Fibroblast of lung (primary cell): ENCODE results near the gene CENPF. TPM values are rescaled to one million over a fixed set of nuclear protein-coding genes. Genes with fewer than 3 reads are reported as not detected.

Source experiments
- DNase-seq, 2 donors: peaks; one replicate each; pipeline versions ENCODE4 v3.0.0 to v3.0.0-alpha.2; 2010; ENCODE audit warnings: low read depth in 2 of 2
- H2AFZ ChIP-seq: 2 replicates; pipeline ENCODE4 v1.5.1; 2012; ENCODE audit warnings: low read length, control low read depth, inconsistent platforms
- H3K27ac ChIP-seq: 2 replicates; pipeline ENCODE4 v1.5.1; 2011; ENCODE audit warnings: low read length, control low read depth; ENCODE audit not compliant: insufficient read depth
- H3K27me3 ChIP-seq: 2 replicates; pipeline ENCODE4 v1.5.1; 2011; ENCODE audit warnings: mild to moderate bottlenecking, low read length; ENCODE audit not compliant: control insufficient read depth, insufficient read depth
- H3K36me3 ChIP-seq: 2 replicates; pipeline ENCODE4 v1.5.1; 2011; ENCODE audit warnings: low read length; ENCODE audit not compliant: control insufficient read depth, insufficient read depth
- H3K4me1 ChIP-seq: 2 replicates; pipeline ENCODE4 v1.5.1; 2011; ENCODE audit warnings: low read length; ENCODE audit not compliant: control insufficient read depth, insufficient read depth; ENCODE audit errors: extremely low read depth
- H3K4me2 ChIP-seq: 2 replicates; pipeline ENCODE4 v1.5.1; 2011; ENCODE audit warnings: low read length, control low read depth; ENCODE audit not compliant: insufficient read depth; ENCODE audit errors: extremely low read depth
- H3K4me3 ChIP-seq, 4 experiments: fragments of 200-600 bp in 1 of 4; sonication (generic) in 1 of 4; replicated peaks in 1 of 4; 2 replicates each; pipeline ENCODE4 v1.5.1; 2011 to 2016; ENCODE audit warnings: low read length in 4 of 4, low read depth in 3 of 4, mild to moderate bottlenecking in 3 of 4, control low read depth in 2 of 4, inconsistent platforms in 1 of 4, mixed read lengths in 1 of 4; ENCODE audit not compliant: insufficient read depth in 1 of 4; ENCODE audit errors: control extremely low read depth in 1 of 4
- H3K79me2 ChIP-seq: 2 replicates; pipeline ENCODE4 v1.5.1; 2012; ENCODE audit warnings: mild to moderate bottlenecking, low read length, inconsistent platforms; ENCODE audit not compliant: control insufficient read depth, insufficient read depth
- H3K9ac ChIP-seq: 2 replicates; pipeline ENCODE4 v1.5.1; 2011; ENCODE audit warnings: mild to moderate bottlenecking, low read length, control low read depth; ENCODE audit not compliant: insufficient read depth
- H3K9me3 ChIP-seq: 2 replicates; pipeline ENCODE4 v1.5.1; 2012; ENCODE audit warnings: low read depth, low read length; ENCODE audit not compliant: control insufficient read depth, insufficient read depth
- H4K20me1 ChIP-seq: 2 replicates; pipeline ENCODE4 v1.5.1; 2011; ENCODE audit warnings: low read length; ENCODE audit not compliant: control insufficient read depth, insufficient read depth; ENCODE audit errors: extremely low read depth
- CTCF ChIP-seq, 2 donors: IDR thresholded peaks in 1 of 2; conservative IDR thresholded peaks in 1 of 2; 1 replicate in 1 of 2; 2 replicates in 1 of 2; pipeline ENCODE4 v1.5.1; 2011 to 2012; ENCODE audit warnings: low read length in 2 of 2, control low read depth in 1 of 2, inconsistent platforms in 1 of 2, low read depth in 1 of 2, mild to moderate bottlenecking in 1 of 2
- EZH2 ChIP-seq: IDR thresholded peaks from 2 replicates; pipeline ENCODE4 v1.5.1; 2012; ENCODE audit warnings: low read length, control low read depth, mild to moderate bottlenecking; ENCODE audit errors: missing control alignments
- polyA plus RNA-seq, 2 donors: library from polyadenylated mRNA; depleted of rRNA in 1 of 2; stranded (reverse) in 1 of 2; unstranded in 1 of 2; fragments of >200 nt; gene quantifications; 2 replicates each; pipeline ENCODE4 v1.2.1, GENCODE V29; 2011 to 2012; ENCODE audit warnings: missing spikeins in 1 of 2
- total RNA-seq: library from RNA; depleted of rRNA; stranded (reverse); fragments of >200 nt; gene quantifications from 2 replicates; pipeline ENCODE4 v1.2.1, GENCODE V29; 2014

Gene CENPF
- total and polyA plus RNA-seq, 2 donors (not counting 1 experiment from before 2014, with no cell fraction given), result 12.0 to 13.2 TPM

GRCh38 chr1:214586621-214587020 is 16.4 kb upstream of the CENPF start:
- Histone ChIP-seq H4K20me1 (no peaks in the 10 kb centered on the region), H3K4me2 (no peak overlapping the region), H3K27me3 (no peaks in the 10 kb centered on the region), H3K79me2 (no peaks in the 10 kb centered on the region), H2AFZ (no peak overlapping the region), H3K9ac (no peak overlapping the region), H3K36me3 (no peaks in the 10 kb centered on the region), H3K9me3 (no peaks in the 10 kb centered on the region), H3K4me3 (no peak overlapping the region), H3K27ac (no peak overlapping the region), H3K4me1 (peaks cover 3% of the 10 kb centered on the region)
- no peak for DNase-seq
- TF ChIP-seq CTCF (conservative IDR thresholded peaks at IDR 0.05 in 1 of 2, IDR thresholded peaks at IDR 0.05 in 1 of 2; ENCODE audit: low read depth in 1 of 2, low read length in 2 of 2), result no peak
- TF ChIP-seq EZH2, result no peak

GRCh38 chr1:214587165-214587564 is 15.8 kb upstream of the CENPF start:
- H3K27me3 ChIP-seq, result no peaks in the 10 kb centered on the region
- TF ChIP-seq CTCF (conservative IDR thresholded peaks at IDR 0.05 in 1 of 2, IDR thresholded peaks at IDR 0.05 in 1 of 2; ENCODE audit: low read depth in 1 of 2, low read length in 2 of 2), result no peak
- TF ChIP-seq EZH2, result no peak
- peaks cover 3% of the 10 kb centered on the region for H3K4me1 ChIP-seq
- no peak for DNase-seq
- H3K27ac ChIP-seq, result no peak overlapping the region
- no peak overlapping the region for H3K9ac ChIP-seq
- H3K36me3 ChIP-seq, result no peaks in the 10 kb centered on the region
- no peaks in the 10 kb centered on the region for H3K79me2 ChIP-seq
- H3K4me2 ChIP-seq, result no peak overlapping the region
- H3K9me3 ChIP-seq, result no peaks in the 10 kb centered on the region
- H3K4me3 ChIP-seq, result no peak overlapping the region
- H4K20me1 ChIP-seq, result no peaks in the 10 kb centered on the region
- H2AFZ ChIP-seq, result no peak overlapping the region

GRCh38 chr1:214588963-214589597 is 13.9 kb upstream of the CENPF start:
- Histone ChIP-seq H2AFZ (no peak overlapping the region), H3K4me3 (no peak overlapping the region), H3K36me3 (no peaks in the 10 kb centered on the region), H3K27ac (no peak overlapping the region), H4K20me1 (no peaks in the 10 kb centered on the region), H3K27me3 (no peaks in the 10 kb centered on the region), H3K4me2 (no peak overlapping the region), H3K9me3 (no peaks in the 10 kb centered on the region), H3K79me2 (no peaks in the 10 kb centered on the region), H3K9ac (no peak overlapping the region), H3K4me1 (peaks cover 3% of the 10 kb centered on the region)
- DNase-seq, result peak in 1 of 2 donors; percentile 56
- TF ChIP-seq EZH2 (no peak), CTCF (conservative IDR thresholded peaks at IDR 0.05 in 1 of 2, IDR thresholded peaks at IDR 0.05 in 1 of 2; ENCODE audit: low read depth in 1 of 2, low read length in 2 of 2) (no peak)
